ENCODE measurements around the gene PHKB. TPM values are rescaled to one million over a fixed set of nuclear protein-coding genes. Genes with fewer than 3 reads are reported as not detected.
"Not testable (repeated sequence)": the region's sequence is repeated elsewhere in the genome, so short reads cannot be mapped to it uniquely, and the experiment has no call there.

The PHKB gene
- polyA plus RNA-seq, 1 donor: 73.3 TPM

- WGBS (ENCODE audit: insufficient coverage, low lambda C conversion rate): no CpG with 5 or more reads among the region's 8 CpGs
- H3K4me3 ChIP-seq (ENCODE audit: low read length); H3K27me3 ChIP-seq (ENCODE audit: control insufficient read depth, insufficient read depth, low read length); H3K9me3 ChIP-seq (ENCODE audit: control insufficient read depth, low read depth, low read length); H3K36me3 ChIP-seq (ENCODE audit: control insufficient read depth, insufficient read depth, low read length); H3K27ac ChIP-seq (ENCODE audit: low read length); DNase-seq; H3K4me1 ChIP-seq (ENCODE audit: control insufficient read depth, insufficient read depth, low read length): not testable (repeated sequence)
These were observed 93.5 kb downstream of the PHKB start for GRCh38 chr16:47554587-47554986.

GRCh38 chr16:47561286-47561685 lies 100.2 kb downstream of the PHKB start:
- H3K36me3 ChIP-seq (ENCODE audit: control insufficient read depth, insufficient read depth, low read length): peaks cover 5% of the 10 kb centered on the region
- H3K4me1 ChIP-seq (ENCODE audit: control insufficient read depth, insufficient read depth, low read length): no peaks in the 10 kb centered on the region
- no peak overlapping the region for H3K27ac ChIP-seq (ENCODE audit: low read length)
- no CpG with 5 or more reads among the region's 1 CpG for WGBS (ENCODE audit: insufficient coverage, low lambda C conversion rate)
- no peak overlapping the region for H3K4me3 ChIP-seq (ENCODE audit: low read length)
- H3K9me3 ChIP-seq (ENCODE audit: control insufficient read depth, low read depth, low read length): no peaks in the 10 kb centered on the region
- DNase-seq: no peak
- no peaks in the 10 kb centered on the region for H3K27me3 ChIP-seq (ENCODE audit: control insufficient read depth, insufficient read depth, low read length)

- no peaks in the 10 kb centered on the region for H3K27me3 ChIP-seq (ENCODE audit: control insufficient read depth, insufficient read depth, low read length)
- H3K9me3 ChIP-seq (ENCODE audit: control insufficient read depth, low read depth, low read length): no peaks in the 10 kb centered on the region
- no peak overlapping the region for H3K4me3 ChIP-seq (ENCODE audit: low read length)
- H3K4me1 ChIP-seq (ENCODE audit: control insufficient read depth, insufficient read depth, low read length): no peaks in the 10 kb centered on the region
- DNase-seq: no peak
- H3K36me3 ChIP-seq (ENCODE audit: control insufficient read depth, insufficient read depth, low read length): peaks cover 5% of the 10 kb centered on the region
- no peak overlapping the region for H3K27ac ChIP-seq (ENCODE audit: low read length)
These were observed 101.2 kb downstream of the PHKB start for GRCh38 chr16:47562366-47562765.

GRCh38 chr16:47565454-47565853 lies 104.3 kb downstream of the PHKB start:
- Histone ChIP-seq H3K9me3 (ENCODE audit: control insufficient read depth, low read depth, low read length) (no peaks in the 10 kb centered on the region), H3K27ac (ENCODE audit: low read length) (no peak overlapping the region)

GRCh38 chr16:47567321-47567720 lies 106.2 kb downstream of the PHKB start:
- Histone ChIP-seq H3K27ac (ENCODE audit: low read length) (no peak overlapping the region), H3K4me3 (ENCODE audit: low read length) (no peak overlapping the region), H3K36me3 (ENCODE audit: control insufficient read depth, insufficient read depth, low read length) (peaks cover 11% of the 10 kb centered on the region), H3K9me3 (ENCODE audit: control insufficient read depth, low read depth, low read length) (no peaks in the 10 kb centered on the region), H3K27me3 (ENCODE audit: control insufficient read depth, insufficient read depth, low read length) (no peaks in the 10 kb centered on the region), H3K4me1 (ENCODE audit: control insufficient read depth, insufficient read depth, low read length) (no peaks in the 10 kb centered on the region)
- 83% methylated on average over 1 of the region's 2 CpGs for WGBS (ENCODE audit: insufficient coverage, low lambda C conversion rate)
- DNase-seq: no peak

More at GRCh38 chr16:47565454-47565853, 104.3 kb downstream of the PHKB start:
- Histone ChIP-seq H3K27me3 (ENCODE audit: control insufficient read depth, insufficient read depth, low read length) (no peaks in the 10 kb centered on the region), H3K4me1 (ENCODE audit: control insufficient read depth, insufficient read depth, low read length) (no peaks in the 10 kb centered on the region), H3K36me3 (ENCODE audit: control insufficient read depth, insufficient read depth, low read length) (peaks cover 5% of the 10 kb centered on the region), H3K4me3 (ENCODE audit: low read length) (no peak overlapping the region)
- WGBS (ENCODE audit: insufficient coverage, low lambda C conversion rate): 93% methylated on average over 6 of the region's 6 CpGs
- no peak for DNase-seq

- Histone ChIP-seq H3K27ac (ENCODE audit: low read length) (no peak overlapping the region), H3K4me3 (ENCODE audit: low read length) (no peak overlapping the region), H3K9me3 (ENCODE audit: control insufficient read depth, low read depth, low read length) (no peaks in the 10 kb centered on the region), H3K36me3 (ENCODE audit: control insufficient read depth, insufficient read depth, low read length) (peaks cover 19% of the 10 kb centered on the region), H3K27me3 (ENCODE audit: control insufficient read depth, insufficient read depth, low read length) (no peaks in the 10 kb centered on the region), H3K4me1 (ENCODE audit: control insufficient read depth, insufficient read depth, low read length) (no peaks in the 10 kb centered on the region)
- no peak for DNase-seq
- WGBS (ENCODE audit: insufficient coverage, low lambda C conversion rate): 80% methylated on average over 1 of the region's 1 CpG
These were observed 107.2 kb downstream of the PHKB start for GRCh38 chr16:47568351-47568750.

GRCh38 chr16:47571049-47571448 lies 109.9 kb downstream of the PHKB start:
- no peaks in the 10 kb centered on the region for H3K9me3 ChIP-seq (ENCODE audit: control insufficient read depth, low read depth, low read length)
- H3K27ac ChIP-seq (ENCODE audit: low read length): no peak overlapping the region
- no peak overlapping the region for H3K4me3 ChIP-seq (ENCODE audit: low read length)
- peaks cover 14% of the 10 kb centered on the region for H3K36me3 ChIP-seq (ENCODE audit: control insufficient read depth, insufficient read depth, low read length)
- no peak for DNase-seq
- no peaks in the 10 kb centered on the region for H3K27me3 ChIP-seq (ENCODE audit: control insufficient read depth, insufficient read depth, low read length)
- no peaks in the 10 kb centered on the region for H3K4me1 ChIP-seq (ENCODE audit: control insufficient read depth, insufficient read depth, low read length)

GRCh38 chr16:47571711-47572110 lies 110.6 kb downstream of the PHKB start:
- Histone ChIP-seq H3K36me3 (ENCODE audit: control insufficient read depth, insufficient read depth, low read length) (peaks cover 14% of the 10 kb centered on the region), H3K4me1 (ENCODE audit: control insufficient read depth, insufficient read depth, low read length) (no peaks in the 10 kb centered on the region), H3K4me3 (ENCODE audit: low read length) (no peak overlapping the region), H3K27me3 (ENCODE audit: control insufficient read depth, insufficient read depth, low read length) (no peaks in the 10 kb centered on the region), H3K9me3 (ENCODE audit: control insufficient read depth, low read depth, low read length) (no peaks in the 10 kb centered on the region), H3K27ac (ENCODE audit: low read length) (no peak overlapping the region)
- no CpG with 5 or more reads among the region's 3 CpGs for WGBS (ENCODE audit: insufficient coverage, low lambda C conversion rate)
- no peak for DNase-seq

- Histone ChIP-seq H3K9me3 (ENCODE audit: control insufficient read depth, low read depth, low read length) (no peaks in the 10 kb centered on the region), H3K4me1 (ENCODE audit: control insufficient read depth, insufficient read depth, low read length) (no peaks in the 10 kb centered on the region), H3K36me3 (ENCODE audit: control insufficient read depth, insufficient read depth, low read length) (peaks cover 14% of the 10 kb centered on the region), H3K27me3 (ENCODE audit: control insufficient read depth, insufficient read depth, low read length) (no peaks in the 10 kb centered on the region), H3K27ac (ENCODE audit: low read length) (no peak overlapping the region), H3K4me3 (ENCODE audit: low read length) (no peak overlapping the region)
- WGBS (ENCODE audit: insufficient coverage, low lambda C conversion rate): no CpG with 5 or more reads among the region's 5 CpGs
- DNase-seq: no peak
These were observed 113.2 kb downstream of the PHKB start for GRCh38 chr16:47574091-47575054.

- no peaks in the 10 kb centered on the region for H3K9me3 ChIP-seq (ENCODE audit: control insufficient read depth, low read depth, low read length)
- H3K4me1 ChIP-seq (ENCODE audit: control insufficient read depth, insufficient read depth, low read length): no peaks in the 10 kb centered on the region
- peaks cover 11% of the 10 kb centered on the region for H3K36me3 ChIP-seq (ENCODE audit: control insufficient read depth, insufficient read depth, low read length)
- no peak overlapping the region for H3K27ac ChIP-seq (ENCODE audit: low read length)
- H3K27me3 ChIP-seq (ENCODE audit: control insufficient read depth, insufficient read depth, low read length): no peaks in the 10 kb centered on the region
- DNase-seq: no peak
- H3K4me3 ChIP-seq (ENCODE audit: low read length): no peak overlapping the region
These were observed 115.9 kb downstream of the PHKB start for GRCh38 chr16:47577029-47577428.

GRCh38 chr16:47578033-47578432 lies 116.9 kb downstream of the PHKB start:
- Histone ChIP-seq H3K27me3 (ENCODE audit: control insufficient read depth, insufficient read depth, low read length) (no peaks in the 10 kb centered on the region), H3K4me3 (ENCODE audit: low read length) (no peak overlapping the region), H3K27ac (ENCODE audit: low read length) (no peak overlapping the region), H3K36me3 (ENCODE audit: control insufficient read depth, insufficient read depth, low read length) (peaks cover 4% of the 10 kb centered on the region), H3K9me3 (ENCODE audit: control insufficient read depth, low read depth, low read length) (no peaks in the 10 kb centered on the region), H3K4me1 (ENCODE audit: control insufficient read depth, insufficient read depth, low read length) (no peaks in the 10 kb centered on the region)
- 100% methylated on average over 2 of the region's 3 CpGs for WGBS (ENCODE audit: insufficient coverage, low lambda C conversion rate)
- DNase-seq: no peak

All from large intestine (tissue), 3 donors.